ENCODE data around the gene MYOC. TPM values are rescaled to one million over a fixed set of nuclear protein-coding genes. Genes with fewer than 3 reads are reported as not detected.

MYOC gene
- total and polyA plus RNA-seq, 8 donors: 0.19 to 2.3 (median 0.48) TPM; not detected in 2

- no peaks in the 10 kb centered on the region for H3K9me3 ChIP-seq
- ATAC-seq: no peak
- no peak for FAIRE-seq
- H3K27me3 ChIP-seq: no peaks in the 10 kb centered on the region
- WGBS, 2 donors: 58 to 67% methylated on average over 8 of the region's 8 CpGs
- TF ChIP-seq CTCF (IDR thresholded peaks at IDR 0.05): no peak
- no peak overlapping the region for H3K27ac ChIP-seq
- intact Hi-C loops (cut with DNase I): loop anchor here in 1 of 3 donors (10.0 kb wide), 1 partner anchor 342 kb away; no protein-coding TSS in a partner anchor
- DNase-seq: no peak
- H3K36me3 ChIP-seq: no peaks in the 10 kb centered on the region
- no peak overlapping the region for H3K4me3 ChIP-seq
- H3K4me1 ChIP-seq: no peaks in the 10 kb centered on the region
Observed at GRCh38 chr1:171643156-171643555, 9.3 kb downstream of the MYOC start.

GRCh38 chr1:171642197-171642596 is 10.3 kb downstream of the MYOC start:
- FAIRE-seq: no peak
- intact Hi-C loops (cut with DNase I): loop anchor here in 1 of 3 donors (10.0 kb wide), 1 partner anchor 343 kb away; no protein-coding TSS in a partner anchor

GRCh38 chr1:171641076-171641864 is 11.2 kb downstream of the MYOC start:
- Histone ChIP-seq H3K4me1 (no peaks in the 10 kb centered on the region), H3K27ac (no peak overlapping the region), H3K27me3 (no peaks in the 10 kb centered on the region), H3K4me3 (no peak overlapping the region), H3K36me3 (no peaks in the 10 kb centered on the region), H3K9me3 (no peaks in the 10 kb centered on the region)
- intact Hi-C loops (cut with DNase I): loop anchor here in 1 of 3 donors (10.0 kb wide), 1 partner anchor 344 kb away; no protein-coding TSS in a partner anchor
- FAIRE-seq (no peak), DNase-seq (no peak), ATAC-seq (no peak)
- WGBS, 2 donors: 49 to 53% methylated on average over 10 of the region's 10 CpGs
- TF ChIP-seq CTCF (IDR thresholded peaks at IDR 0.05): no peak

More at GRCh38 chr1:171642197-171642596, 10.3 kb downstream of the MYOC start:
- DNase-seq (no peak), ATAC-seq (no peak)
- Histone ChIP-seq H3K4me1 (no peaks in the 10 kb centered on the region), H3K4me3 (no peak overlapping the region), H3K36me3 (no peaks in the 10 kb centered on the region), H3K27ac (no peak overlapping the region), H3K27me3 (no peaks in the 10 kb centered on the region), H3K9me3 (no peaks in the 10 kb centered on the region)
- TF ChIP-seq CTCF (IDR thresholded peaks at IDR 0.05): no peak
- 76 to 77% methylated on average over 4 of the region's 4 CpGs for WGBS, 2 donors

GRCh38 chr1:171640225-171640624 is 12.3 kb downstream of the MYOC start:
- FAIRE-seq (no peak), ATAC-seq (no peak), DNase-seq (no peak)
- no peak for TF ChIP-seq CTCF (IDR thresholded peaks at IDR 0.05)
- Histone ChIP-seq H3K4me1 (no peaks in the 10 kb centered on the region), H3K9me3 (no peaks in the 10 kb centered on the region), H3K36me3 (no peaks in the 10 kb centered on the region), H3K27me3 (no peaks in the 10 kb centered on the region), H3K27ac (no peak overlapping the region), H3K4me3 (no peak overlapping the region)
- intact Hi-C loops (cut with DNase I): loop anchor here in 1 of 3 donors (10.0 kb wide), 1 partner anchor 345 kb away; no protein-coding TSS in a partner anchor
- WGBS, 2 donors: 92 to 95% methylated on average over 1 of the region's 1 CpG
